Stimulated activated CD4-positive, alpha-beta T cell treated with anti-CD3 and anti-CD28 coated beads, TNF-alpha, amount 100 ng/mL, for 24 hours (primary cell): ENCODE measurements around the gene KLF14.
"Not testable (repeated sequence)": the region's sequence is repeated elsewhere in the genome, so short reads cannot be mapped to it uniquely, and the experiment has no call there.

ENCODE experiments used
- DNase-seq, 3 experiments: peaks; one replicate each; pipeline ENCODE4 v3.0.0-alpha.2; 2020; ENCODE audit warnings: low read depth in 3 of 3

Gene KLF14

DNA sequence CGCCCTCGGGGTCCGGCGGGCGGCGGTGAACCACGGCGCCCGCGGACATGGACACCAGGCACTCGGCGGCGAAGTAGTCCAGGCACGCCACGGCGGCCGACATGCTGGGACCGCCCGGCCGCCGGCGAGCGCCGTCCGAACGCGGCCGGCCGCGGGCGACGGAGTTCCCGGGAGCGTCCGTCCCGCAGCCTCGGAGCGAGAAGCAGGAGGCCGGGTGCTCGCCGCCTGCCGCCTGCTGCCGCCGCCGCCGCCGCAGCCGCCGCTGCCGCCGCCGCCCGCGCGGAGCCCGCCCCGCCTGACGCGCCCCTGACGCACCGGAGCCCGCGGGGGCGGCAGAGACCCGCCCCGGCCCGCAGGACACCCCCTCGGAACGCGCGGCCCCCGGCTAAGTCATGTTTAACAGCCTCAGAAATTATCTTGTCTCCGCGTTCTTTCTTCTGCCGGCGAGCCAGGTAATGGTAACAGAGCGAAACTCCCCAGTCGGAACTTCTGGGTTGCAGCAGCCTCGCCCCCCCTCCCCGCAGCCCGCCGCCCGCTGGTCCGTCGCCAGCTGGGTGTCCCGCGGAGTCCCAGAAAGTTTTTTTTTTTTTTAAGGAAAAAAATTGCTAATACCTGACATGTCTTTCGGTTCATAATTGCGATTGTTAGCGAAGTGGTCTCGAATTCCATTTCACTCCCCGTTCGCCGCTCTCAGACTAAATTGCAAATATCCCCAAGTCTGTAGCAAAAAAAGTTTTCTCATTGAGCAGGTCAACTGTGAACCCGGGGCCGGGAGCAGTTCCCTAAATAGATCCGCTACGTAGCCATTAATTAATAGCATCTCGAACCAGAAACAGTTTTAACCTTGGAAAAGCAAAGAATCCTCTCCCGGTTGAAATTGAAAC, at the start of gene KLF14:
TSS of gene KLF14 (minus strand) at position 277 of the 884 bp plus-strand sequence. CDS start at position 103, 174 bp downstream.
- peak; percentile 6 to 28 (median 11) for DNase-seq

DNA sequence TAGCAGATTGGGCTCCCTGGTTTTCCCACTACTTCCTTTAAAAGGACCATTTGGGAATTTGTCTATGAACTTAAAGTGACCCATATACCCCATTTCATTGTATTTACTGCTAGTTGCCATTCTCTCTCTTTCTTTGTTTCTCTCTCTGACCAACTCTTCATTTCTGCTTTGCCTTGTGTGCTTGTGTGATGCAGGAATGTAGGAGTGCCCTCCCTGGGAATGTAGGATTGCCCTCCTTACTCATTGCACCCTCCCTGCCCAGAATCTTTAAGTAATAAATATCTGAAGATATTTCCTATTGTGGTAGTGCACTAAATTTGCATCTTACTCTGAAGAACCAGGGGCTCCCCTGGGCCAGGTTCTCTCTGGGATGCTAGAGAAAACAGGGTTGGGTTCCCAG, 47.3 kb upstream of the KLF14 start:
- no peak for DNase-seq

DNA sequence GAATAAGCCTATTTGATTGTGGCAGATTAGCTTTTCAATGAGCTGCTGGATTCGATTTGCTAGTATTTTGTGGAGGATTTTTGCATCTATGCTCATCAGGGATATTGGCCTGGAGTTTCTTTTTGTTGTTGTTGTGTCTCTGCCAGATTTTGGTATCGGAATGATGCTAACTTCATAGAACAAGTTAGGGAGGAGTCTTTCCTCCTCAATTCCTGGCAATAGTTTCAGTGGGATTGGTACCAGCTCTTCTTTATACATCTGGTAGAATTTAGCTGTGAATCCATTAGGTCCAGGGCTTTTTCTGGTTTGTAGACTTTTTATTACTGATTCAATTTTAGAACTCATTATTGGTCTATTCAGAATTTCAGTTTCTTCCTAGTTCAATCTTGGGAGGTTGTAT, 43.4 kb upstream of the KLF14 start:
- no peak for DNase-seq

DNA sequence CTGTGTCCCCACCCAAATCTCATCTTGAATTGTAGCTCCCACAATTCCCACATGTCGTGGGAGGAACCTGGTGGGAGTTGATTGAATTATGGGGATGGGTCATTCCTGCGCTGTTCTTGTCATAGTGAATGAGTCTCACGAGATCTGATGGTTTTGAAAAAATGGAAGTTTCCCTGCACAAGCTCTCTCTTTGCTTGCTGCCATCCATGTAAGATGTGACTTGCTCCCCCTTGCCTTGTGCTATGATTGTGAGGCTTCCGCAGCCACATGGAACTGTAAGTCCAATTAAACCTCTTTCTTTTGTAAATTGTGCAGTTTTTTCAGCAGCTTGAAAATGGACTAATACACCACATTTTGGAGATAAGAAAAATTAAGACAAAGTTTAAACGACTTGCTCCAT, 38.4 kb upstream of the KLF14 start:
- DNase-seq = not testable (repeated sequence)

DNA sequence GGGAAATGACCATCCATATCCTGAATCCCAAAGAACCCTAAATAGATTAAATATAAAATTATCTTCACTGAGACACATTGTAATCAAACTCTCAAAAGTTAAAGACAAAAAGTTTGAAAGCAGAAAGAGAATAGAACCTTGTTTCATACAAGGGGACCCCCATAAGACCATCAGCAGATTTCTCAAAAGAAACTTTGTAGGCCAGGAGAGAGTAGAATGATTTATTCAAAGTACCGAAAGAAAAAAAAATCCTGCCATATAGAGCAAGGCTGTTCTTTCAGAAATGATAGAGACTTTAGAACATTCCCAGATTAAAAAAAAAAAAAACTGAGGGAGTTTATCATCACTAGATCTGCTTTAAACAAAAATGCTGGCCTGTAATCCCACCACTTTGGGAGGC, 34.8 kb upstream of the KLF14 start:
- no peak for DNase-seq

DNA sequence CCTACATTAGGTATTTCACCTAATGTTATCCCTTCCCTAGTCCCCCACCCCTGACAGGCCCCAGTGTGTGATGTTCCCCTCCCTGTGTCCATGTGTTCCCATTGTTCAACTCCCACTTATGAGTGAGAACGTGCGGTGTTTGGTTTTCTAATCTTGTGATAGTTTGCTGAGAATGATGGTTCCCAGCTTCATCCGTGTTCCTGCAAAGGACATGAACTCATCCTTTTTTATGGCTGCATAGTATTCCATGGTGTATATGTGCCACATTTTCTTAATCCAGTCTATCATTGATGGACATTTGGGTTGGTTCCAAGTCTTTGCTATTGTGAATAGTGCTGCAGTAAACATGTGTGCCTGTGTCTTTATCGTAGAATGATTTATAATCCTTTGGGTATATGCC, 30.6 kb upstream of the KLF14 start:
- not testable (repeated sequence) for DNase-seq

DNA sequence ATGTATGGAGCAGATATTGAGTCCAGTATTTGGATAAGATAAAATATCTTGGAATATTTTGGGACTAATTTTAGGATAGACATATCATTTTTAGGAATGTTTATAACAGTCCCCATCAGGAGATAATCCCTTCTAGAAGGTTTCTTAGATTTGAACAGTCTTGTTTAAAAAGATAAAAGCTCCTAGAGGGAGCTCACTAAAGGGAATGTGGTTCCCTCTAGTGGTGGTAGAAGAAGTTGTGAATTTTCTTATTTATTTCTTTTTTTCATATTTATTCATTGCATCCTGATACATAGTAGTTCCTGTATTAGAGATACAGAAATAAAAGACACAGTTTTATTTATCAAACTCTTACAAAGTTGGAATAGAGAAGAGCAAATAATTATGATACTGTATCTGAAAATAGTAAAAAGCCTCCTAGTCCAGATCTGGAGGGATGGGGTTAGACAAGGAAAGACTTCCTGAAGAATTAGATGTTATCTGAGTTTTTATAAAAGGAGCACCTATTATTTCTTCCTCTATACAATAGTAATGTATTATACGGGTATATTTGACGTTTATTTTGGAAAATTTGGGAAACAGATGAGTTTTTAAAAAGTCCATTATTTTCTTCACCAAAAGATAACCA, 24.5 kb upstream of the KLF14 start:
- no peak for DNase-seq

DNA sequence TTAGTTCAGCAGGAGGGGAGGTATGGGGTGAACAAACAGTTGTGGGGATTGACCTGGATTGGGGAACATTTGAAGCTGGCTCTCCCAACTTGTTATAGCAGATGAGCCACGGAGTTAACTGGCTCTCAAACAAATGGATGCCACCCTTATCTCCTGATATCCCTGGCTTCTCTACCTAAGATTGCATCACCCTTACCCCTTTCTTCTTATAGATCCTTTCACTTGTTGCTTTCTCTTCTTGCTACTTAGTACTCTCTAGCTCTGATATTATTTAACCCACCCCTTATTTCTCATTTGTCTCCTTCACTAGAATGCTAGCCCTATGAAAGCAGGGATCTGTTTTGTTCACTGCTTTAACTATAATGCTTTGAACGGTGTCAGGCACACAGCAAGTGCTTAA, 22.3 kb upstream of the KLF14 start:
- DNase-seq = no peak

DNA sequence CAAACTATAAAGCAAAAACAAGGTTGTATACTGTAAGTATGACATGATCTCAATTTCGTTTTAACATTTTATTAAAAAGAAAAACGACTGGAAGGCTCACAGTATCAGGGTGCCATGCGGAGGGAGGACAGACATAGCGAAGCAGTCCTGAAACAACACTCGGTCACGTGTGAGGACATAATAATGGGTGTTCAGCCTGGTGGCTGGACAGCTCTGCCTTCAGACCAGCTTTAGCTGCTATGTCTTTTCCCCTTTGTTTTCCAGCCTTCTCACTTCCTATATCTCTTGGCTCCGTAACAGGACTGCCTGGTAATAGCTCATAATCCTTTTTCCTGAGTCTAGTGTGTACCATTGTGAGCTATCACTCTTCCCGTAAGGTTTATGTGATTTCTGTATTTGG, 18.4 kb upstream of the KLF14 start:
- no peak for DNase-seq

DNA sequence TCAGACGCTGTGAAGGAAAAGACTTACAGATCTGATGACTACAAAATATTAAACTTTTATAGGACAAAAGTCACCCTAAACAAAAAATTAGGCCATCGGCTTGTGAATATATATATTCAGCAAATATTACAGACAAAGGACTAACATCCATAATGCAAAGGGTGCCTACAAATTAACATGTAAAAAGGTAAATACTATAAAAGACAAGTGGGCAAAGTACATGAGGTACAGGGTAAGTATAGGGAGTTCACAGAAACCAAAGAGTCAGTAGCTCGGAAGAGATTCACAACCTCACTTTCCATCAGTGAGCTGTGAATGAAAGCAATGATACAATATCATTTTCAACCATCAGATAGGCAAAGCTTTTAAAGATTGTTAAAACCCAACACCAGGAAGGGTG, 16.7 kb upstream of the KLF14 start:
- no peak for DNase-seq

DNA sequence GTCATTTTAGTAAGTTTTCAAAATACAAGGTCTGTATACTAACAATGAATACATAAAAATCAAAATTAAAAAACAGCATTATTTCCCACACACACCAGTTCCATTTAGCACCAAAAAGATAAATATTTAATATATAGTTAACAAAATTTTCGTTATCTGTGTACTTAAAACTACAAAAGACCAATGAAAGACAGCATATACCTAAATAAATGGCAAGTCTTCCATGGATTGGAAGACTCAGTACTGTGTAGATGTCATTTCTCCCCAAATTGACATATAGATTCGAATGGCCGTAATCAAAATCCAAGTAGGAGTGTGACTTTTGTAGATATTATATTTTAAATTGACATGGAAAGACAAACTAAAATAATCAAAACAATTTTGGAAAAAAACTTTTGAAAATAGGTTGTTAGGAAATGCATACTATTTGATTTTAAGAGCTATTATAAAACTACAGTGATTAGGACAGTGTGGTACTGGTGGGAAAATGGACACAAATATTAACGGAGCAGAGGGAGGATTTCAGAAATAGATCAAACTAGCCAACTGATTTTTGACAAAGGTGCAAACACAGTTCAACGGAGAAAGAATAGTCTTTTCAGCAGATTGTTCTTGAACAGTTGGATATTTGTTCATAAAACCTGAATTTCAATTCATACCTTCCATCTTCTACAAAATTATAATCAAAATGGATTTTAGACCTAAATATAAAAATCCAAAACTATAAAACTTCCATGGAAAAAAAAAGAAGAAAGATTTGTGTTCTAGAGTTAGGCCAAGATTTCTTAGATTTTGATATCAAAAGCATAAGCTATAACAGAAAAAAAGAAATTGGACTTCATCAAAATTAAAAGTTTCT, 14.8 kb upstream of the KLF14 start:
- DNase-seq = no peak

DNA sequence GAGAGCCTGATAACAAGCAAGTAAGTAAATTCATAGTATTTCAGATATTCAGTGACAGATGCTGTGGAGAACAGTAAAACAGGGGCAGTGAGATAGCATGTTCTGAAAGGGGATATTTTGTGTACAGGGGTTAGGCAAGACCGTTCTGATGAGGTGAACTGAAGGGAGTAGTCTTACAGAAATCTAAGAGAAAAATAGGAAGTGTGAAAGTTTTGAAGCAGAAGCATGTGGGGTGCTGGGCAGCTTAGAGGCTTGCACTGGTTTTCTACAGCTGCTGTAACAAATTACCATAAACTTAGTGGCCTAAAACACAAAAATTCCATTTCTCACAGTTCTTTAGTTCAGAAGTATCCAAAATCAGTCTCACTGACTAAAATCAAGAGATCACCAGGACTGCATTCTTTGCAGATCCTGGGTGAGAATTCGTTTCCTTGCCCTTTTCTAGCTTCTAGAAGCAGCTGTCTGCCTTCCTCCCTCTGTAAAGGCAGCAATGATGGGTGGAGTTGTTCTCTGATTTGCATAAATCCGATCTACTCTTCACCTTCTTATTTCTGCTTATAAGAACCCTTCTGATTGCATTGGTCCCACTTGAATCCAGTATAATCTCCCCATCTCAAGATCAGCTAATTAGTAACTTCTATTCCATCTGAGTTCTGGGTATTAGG, 7.5 kb upstream of the KLF14 start:
- no peak for DNase-seq

DNA sequence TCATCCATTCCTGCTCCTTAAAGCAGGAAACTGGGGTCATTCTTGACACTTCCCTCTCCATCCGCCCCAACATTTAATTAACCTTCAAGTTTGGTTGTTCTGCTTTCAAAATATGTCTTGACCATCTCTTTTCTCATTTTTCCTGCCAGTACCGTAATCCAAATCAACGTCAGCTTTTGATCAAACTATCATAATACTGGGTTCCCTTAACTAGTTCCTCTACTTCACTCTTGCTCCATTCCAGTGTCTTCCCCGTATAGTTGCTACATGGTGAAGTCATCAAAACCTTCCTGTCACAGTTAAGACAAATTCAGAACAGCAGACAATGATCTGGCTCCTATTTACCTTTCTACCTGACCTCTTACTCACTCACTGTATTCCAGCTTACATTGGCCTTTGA, 6.6 kb upstream of the KLF14 start:
- DNase-seq = no peak

DNA sequence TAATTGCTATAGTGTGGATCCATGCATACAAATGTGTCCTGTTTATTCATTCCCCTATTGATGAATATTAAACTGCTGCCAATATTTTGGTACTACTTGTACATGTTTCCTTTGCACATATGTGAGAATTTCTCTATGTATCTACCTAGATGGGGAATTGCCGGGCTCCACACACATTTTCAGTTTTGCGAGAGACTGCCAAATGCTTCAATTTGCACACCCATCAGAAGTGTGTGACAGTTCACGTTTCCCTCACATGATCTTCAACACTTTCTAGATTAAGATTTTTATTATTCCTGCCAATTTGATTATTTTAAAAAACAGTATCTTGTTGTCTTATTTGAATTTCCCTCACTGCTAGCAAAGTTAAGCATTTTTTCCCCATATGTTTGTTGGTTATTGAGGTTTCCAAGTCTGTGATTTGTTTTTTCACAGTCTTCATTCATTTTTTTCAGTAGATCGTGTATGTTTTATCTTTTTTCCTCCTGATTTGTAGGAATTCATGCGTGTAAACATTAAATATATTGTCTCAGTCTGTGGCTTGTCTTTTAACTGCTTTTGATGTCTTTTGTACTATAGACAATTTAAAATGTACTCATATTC, 2.4 kb upstream of the KLF14 start:
- no peak for DNase-seq

DNA sequence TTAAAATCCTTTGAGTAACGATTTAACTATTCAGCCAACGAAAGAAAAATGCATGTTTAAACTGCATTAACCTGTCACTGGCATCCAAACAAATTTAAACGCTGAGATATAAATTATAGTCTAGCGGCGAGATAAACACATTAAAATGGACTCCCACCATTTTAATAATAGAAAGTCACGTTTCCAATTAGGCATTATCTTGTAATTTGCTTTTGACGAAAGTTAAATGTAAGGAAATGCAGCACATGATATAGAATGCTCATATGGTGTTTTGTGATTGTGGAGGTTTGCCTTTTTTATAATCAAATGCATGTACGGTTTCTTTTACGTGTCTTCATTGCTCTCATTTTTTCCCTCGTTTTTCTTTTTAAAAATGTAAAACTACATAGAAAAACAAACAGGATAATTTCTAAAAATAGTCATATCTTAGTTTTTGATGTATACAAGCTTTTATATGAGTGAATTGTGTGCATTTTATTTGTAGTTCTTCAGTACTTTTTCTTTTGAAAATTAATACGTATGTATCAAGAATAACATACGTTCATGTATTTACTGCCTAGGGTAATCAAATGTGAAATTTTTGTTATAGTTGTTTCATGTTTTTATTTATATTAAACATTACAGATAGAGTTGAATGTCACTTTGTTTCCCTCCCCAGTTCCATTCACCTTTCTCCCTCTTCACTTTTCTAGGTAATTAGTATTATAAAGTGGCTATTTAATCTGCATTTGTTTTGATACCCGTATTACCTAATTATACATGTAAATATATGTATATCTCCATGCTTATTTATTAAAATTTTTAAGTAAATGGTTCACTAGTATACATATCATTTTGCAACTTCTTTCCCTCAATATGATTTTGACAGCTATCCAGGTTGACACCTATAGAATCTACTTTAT, 1.1 kb upstream of the KLF14 start:
- no peak for DNase-seq

DNA sequence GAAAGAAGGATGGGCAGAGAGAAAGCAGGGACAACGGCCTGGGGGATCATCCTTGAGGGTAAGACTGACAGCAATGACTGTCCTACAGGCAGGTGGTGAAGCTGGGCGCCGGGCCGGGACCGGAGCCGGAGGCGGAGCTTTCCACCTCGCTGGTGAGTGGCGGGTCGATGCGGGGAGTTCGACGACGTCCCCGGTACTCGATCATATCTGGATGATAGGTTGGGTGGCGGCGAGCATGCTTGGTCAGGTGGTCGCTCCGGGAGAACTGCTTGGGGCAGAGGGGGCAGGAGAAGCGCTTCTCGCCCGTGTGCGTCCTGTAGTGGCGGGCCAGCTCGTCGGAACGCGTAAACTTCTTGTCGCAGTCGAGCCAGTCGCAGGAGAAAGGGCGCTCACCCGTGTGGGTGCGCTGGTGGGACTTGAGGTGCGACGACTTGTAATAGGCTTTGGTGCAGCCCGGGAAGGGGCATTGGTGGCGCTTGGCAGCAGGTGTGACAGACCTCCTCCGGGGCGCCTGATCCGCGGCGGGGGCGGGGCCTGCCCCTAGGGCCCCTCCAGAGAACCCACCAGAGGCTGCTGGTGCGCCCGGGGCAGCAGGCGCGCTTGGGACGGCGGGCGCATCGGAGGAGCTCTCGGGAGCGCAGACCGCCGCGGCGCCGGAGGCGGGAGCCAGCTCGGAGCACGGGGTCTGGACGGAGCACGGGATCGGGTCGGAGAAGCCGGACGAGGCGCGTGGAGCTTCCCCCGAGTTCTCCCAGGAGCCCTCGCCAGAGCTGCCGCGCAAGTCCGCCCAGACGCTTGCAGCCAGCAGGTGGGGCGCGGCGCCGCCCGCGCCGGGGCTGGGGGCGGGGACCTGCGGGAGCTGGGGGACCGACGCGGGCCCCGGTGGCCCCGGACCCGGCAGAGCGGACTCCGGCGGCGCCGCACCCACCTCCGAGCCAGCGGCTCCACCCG, 752 bp downstream of the KLF14 start:
- peak in 2 of 3 experiments; percentile 9 to 30 for DNase-seq

DNA sequence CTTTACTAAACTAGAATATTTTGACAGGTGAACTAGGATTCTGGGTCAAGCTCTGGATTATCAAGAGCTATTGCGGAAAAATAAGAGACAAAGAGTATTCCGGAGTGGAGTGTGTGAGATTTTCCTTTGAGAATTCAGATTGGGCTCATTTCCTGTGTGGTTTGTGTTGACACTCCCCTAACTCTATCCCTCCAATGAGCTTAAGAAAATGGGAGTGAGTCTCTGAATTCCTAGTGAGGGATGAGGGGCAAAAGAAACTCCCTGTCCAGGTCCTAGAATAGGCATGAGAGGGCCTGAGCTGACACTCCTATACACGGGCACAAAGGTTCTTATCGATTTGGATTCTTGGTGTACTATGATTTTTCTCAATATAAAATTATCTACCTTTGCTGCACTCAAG, 10.2 kb downstream of the KLF14 start:
- DNase-seq = no peak

DNA sequence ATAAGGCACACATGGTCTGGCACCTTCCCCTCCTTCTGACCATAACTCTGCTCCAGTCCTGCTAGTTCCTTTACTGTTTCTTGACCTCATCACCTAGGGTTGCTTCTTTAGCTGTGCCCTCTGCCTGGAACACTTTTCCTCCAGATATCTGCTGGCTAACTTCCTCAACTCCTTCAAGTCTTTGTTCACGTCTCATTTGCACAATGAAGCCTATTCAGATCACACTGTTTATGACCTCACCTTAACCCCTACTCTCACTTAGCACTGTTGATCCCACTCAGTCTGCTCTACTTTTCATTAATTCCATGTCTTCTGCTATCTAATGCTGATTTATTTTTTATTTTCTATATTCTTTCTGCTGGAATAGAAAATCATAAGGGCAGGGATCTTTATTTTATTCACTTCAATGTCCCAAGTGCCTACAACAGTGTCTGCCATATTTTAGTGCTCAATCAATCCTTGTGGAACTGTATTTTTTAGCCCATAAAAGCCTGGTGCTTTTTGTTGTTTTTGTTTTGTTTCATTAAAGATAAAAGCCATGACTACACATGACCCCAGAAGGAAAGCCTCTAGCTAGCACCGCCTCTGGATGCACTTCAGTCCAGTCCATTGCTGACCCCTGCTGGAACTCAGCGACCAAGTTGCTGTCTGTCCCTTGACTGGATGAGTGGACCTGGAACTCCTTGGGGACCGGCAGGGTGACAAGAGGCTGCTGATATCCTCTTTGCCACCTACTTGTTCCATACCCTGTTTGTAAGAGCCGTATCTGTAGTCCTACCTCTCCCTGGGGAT, 12.3 kb downstream of the KLF14 start:
- DNase-seq = peak in 1 of 3 experiments; percentile 13
